ENCODE results near the gene EARS2. TPM values are rescaled to one million over a fixed set of nuclear protein-coding genes. Genes with fewer than 3 reads are reported as not detected.
"Not testable (repeated sequence)": the region's sequence is repeated elsewhere in the genome, so short reads cannot be mapped to it uniquely, and the experiment has no call there.

The EARS2 gene
- total RNA-seq, 1 donor from 2014 or later: 26.6 TPM

GRCh38 chr16:23496821-23497542 is 60.2 kb downstream of the EARS2 start:
- Mint-ChIP-seq H3K36me3 (ENCODE audit: low read depth) (peaks cover 37% of the 10 kb centered on the region), H3K27me3 (ENCODE audit: low read depth) (no peaks in the 10 kb centered on the region), H3K27ac (peak overlapping the region; percentile 10), H3K4me3 (ENCODE audit: low read depth) (no peak overlapping the region), H3K9me3 (no peaks in the 10 kb centered on the region), H3K4me1 (ENCODE audit: low read depth) (peaks cover 23% of the 10 kb centered on the region)
- no peak for DNase-seq (ENCODE audit: low spot score)
- intact Hi-C loops (cut with micrococcal nuclease): no loop called here

- H3K36me3 Mint-ChIP-seq (ENCODE audit: low read depth): peaks cover 44% of the 10 kb centered on the region
- DNase-seq (ENCODE audit: low spot score): no peak
- H3K4me1 Mint-ChIP-seq (ENCODE audit: low read depth): peaks cover 14% of the 10 kb centered on the region
- intact Hi-C loops (cut with micrococcal nuclease): no loop called here
- H3K9me3 Mint-ChIP-seq: no peaks in the 10 kb centered on the region
- H3K4me3 Mint-ChIP-seq (ENCODE audit: low read depth): no peak overlapping the region
- H3K27ac Mint-ChIP-seq: no peak overlapping the region
- no peaks in the 10 kb centered on the region for H3K27me3 Mint-ChIP-seq (ENCODE audit: low read depth)
These were observed 61.5 kb downstream of the EARS2 start for GRCh38 chr16:23495671-23496070.

- H3K9me3 Mint-ChIP-seq: no peaks in the 10 kb centered on the region
- H3K4me3 Mint-ChIP-seq (ENCODE audit: low read depth): no peak overlapping the region
- no peaks in the 10 kb centered on the region for H3K27me3 Mint-ChIP-seq (ENCODE audit: low read depth)
- no peak overlapping the region for H3K27ac Mint-ChIP-seq
- peaks cover 12% of the 10 kb centered on the region for H3K4me1 Mint-ChIP-seq (ENCODE audit: low read depth)
- peaks cover 52% of the 10 kb centered on the region for H3K36me3 Mint-ChIP-seq (ENCODE audit: low read depth)
- no peak for DNase-seq (ENCODE audit: low spot score)
- intact Hi-C loops (cut with micrococcal nuclease): no loop called here
These were observed 63.0 kb downstream of the EARS2 start for GRCh38 chr16:23494188-23494587.

- H3K9me3 Mint-ChIP-seq: no peaks in the 10 kb centered on the region
- intact Hi-C loops (cut with micrococcal nuclease): no loop called here
- no peak overlapping the region for H3K4me3 Mint-ChIP-seq (ENCODE audit: low read depth)
- no peak for DNase-seq (ENCODE audit: low spot score)
- H3K4me1 Mint-ChIP-seq (ENCODE audit: low read depth): no peaks in the 10 kb centered on the region
- H3K27me3 Mint-ChIP-seq (ENCODE audit: low read depth): no peaks in the 10 kb centered on the region
- H3K36me3 Mint-ChIP-seq (ENCODE audit: low read depth): peaks cover 66% of the 10 kb centered on the region
- no peak overlapping the region for H3K27ac Mint-ChIP-seq
These were observed 65.4 kb downstream of the EARS2 start for GRCh38 chr16:23491490-23492391.

GRCh38 chr16:23486480-23486879 is 70.7 kb downstream of the EARS2 start:
- Mint-ChIP-seq H3K4me3 (ENCODE audit: low read depth) (no peak overlapping the region), H3K4me1 (ENCODE audit: low read depth) (no peaks in the 10 kb centered on the region), H3K27me3 (ENCODE audit: low read depth) (no peaks in the 10 kb centered on the region), H3K27ac (no peak overlapping the region), H3K36me3 (ENCODE audit: low read depth) (peaks cover 80% of the 10 kb centered on the region), H3K9me3 (no peaks in the 10 kb centered on the region)
- intact Hi-C loops (cut with micrococcal nuclease): no loop called here
- DNase-seq (ENCODE audit: low spot score): no peak

- Mint-ChIP-seq H3K4me3 (ENCODE audit: low read depth) (no peak overlapping the region), H3K36me3 (ENCODE audit: low read depth) (peaks cover 81% of the 10 kb centered on the region), H3K9me3 (no peaks in the 10 kb centered on the region), H3K4me1 (ENCODE audit: low read depth) (no peaks in the 10 kb centered on the region), H3K27ac (no peak overlapping the region), H3K27me3 (ENCODE audit: low read depth) (no peaks in the 10 kb centered on the region)
- intact Hi-C loops (cut with micrococcal nuclease): no loop called here
- no peak for DNase-seq (ENCODE audit: low spot score)
These were observed 71.3 kb downstream of the EARS2 start for GRCh38 chr16:23485841-23486240.

GRCh38 chr16:23485257-23485614 is 71.9 kb downstream of the EARS2 start:
- H3K27ac Mint-ChIP-seq: no peak overlapping the region
- H3K4me3 Mint-ChIP-seq (ENCODE audit: low read depth): no peak overlapping the region
- no peaks in the 10 kb centered on the region for H3K9me3 Mint-ChIP-seq
- DNase-seq (ENCODE audit: low spot score): no peak
- H3K4me1 Mint-ChIP-seq (ENCODE audit: low read depth): no peaks in the 10 kb centered on the region
- intact Hi-C loops (cut with micrococcal nuclease): no loop called here
- H3K36me3 Mint-ChIP-seq (ENCODE audit: low read depth): peaks cover 83% of the 10 kb centered on the region
- H3K27me3 Mint-ChIP-seq (ENCODE audit: low read depth): no peaks in the 10 kb centered on the region

- peaks cover 83% of the 10 kb centered on the region for H3K36me3 Mint-ChIP-seq (ENCODE audit: low read depth)
These were observed 72.5 kb downstream of the EARS2 start for GRCh38 chr16:23484510-23485256.

GRCh38 chr16:23483492-23483891 is 73.7 kb downstream of the EARS2 start:
- intact Hi-C loops (cut with micrococcal nuclease); DNase-seq (ENCODE audit: low spot score): not testable (repeated sequence)
- peaks cover 87% of the 10 kb centered on the region for H3K36me3 Mint-ChIP-seq (ENCODE audit: low read depth)

More at GRCh38 chr16:23484510-23485256, 72.5 kb downstream of the EARS2 start:
- DNase-seq (ENCODE audit: low spot score): no peak
- Mint-ChIP-seq H3K27ac (no peak overlapping the region), H3K4me1 (ENCODE audit: low read depth) (no peaks in the 10 kb centered on the region), H3K9me3 (no peaks in the 10 kb centered on the region), H3K27me3 (ENCODE audit: low read depth) (no peaks in the 10 kb centered on the region), H3K4me3 (ENCODE audit: low read depth) (no peak overlapping the region)
- intact Hi-C loops (cut with micrococcal nuclease): no loop called here

GRCh38 chr16:23482778-23483177 is 74.4 kb downstream of the EARS2 start:
- no peaks in the 10 kb centered on the region for H3K27me3 Mint-ChIP-seq (ENCODE audit: low read depth)
- no peak for DNase-seq (ENCODE audit: low spot score)
- H3K27ac Mint-ChIP-seq: no peak overlapping the region
- no peaks in the 10 kb centered on the region for H3K4me1 Mint-ChIP-seq (ENCODE audit: low read depth)
- H3K4me3 Mint-ChIP-seq (ENCODE audit: low read depth): no peak overlapping the region
- H3K36me3 Mint-ChIP-seq (ENCODE audit: low read depth): peaks cover 85% of the 10 kb centered on the region
- no peaks in the 10 kb centered on the region for H3K9me3 Mint-ChIP-seq
- intact Hi-C loops (cut with micrococcal nuclease): no loop called here

More at GRCh38 chr16:23483492-23483891, 73.7 kb downstream of the EARS2 start:
- H3K27me3 Mint-ChIP-seq (ENCODE audit: low read depth); H3K9me3 Mint-ChIP-seq; H3K4me3 Mint-ChIP-seq (ENCODE audit: low read depth); H3K27ac Mint-ChIP-seq; H3K4me1 Mint-ChIP-seq (ENCODE audit: low read depth): not testable (repeated sequence)

GRCh38 chr16:23480257-23480656 is 76.9 kb downstream of the EARS2 start:
- intact Hi-C loops (cut with micrococcal nuclease): no loop called here
- Mint-ChIP-seq H3K27ac (no peak overlapping the region), H3K27me3 (ENCODE audit: low read depth) (no peaks in the 10 kb centered on the region), H3K36me3 (ENCODE audit: low read depth) (peaks cover 77% of the 10 kb centered on the region), H3K9me3 (no peaks in the 10 kb centered on the region), H3K4me1 (ENCODE audit: low read depth) (no peaks in the 10 kb centered on the region), H3K4me3 (ENCODE audit: low read depth) (no peak overlapping the region)
- DNase-seq (ENCODE audit: low spot score): no peak

GRCh38 chr16:23479138-23479537 is 78.0 kb downstream of the EARS2 start:
- Mint-ChIP-seq H3K27ac (no peak overlapping the region), H3K4me1 (ENCODE audit: low read depth) (no peaks in the 10 kb centered on the region), H3K36me3 (ENCODE audit: low read depth) (peaks cover 75% of the 10 kb centered on the region), H3K27me3 (ENCODE audit: low read depth) (no peaks in the 10 kb centered on the region), H3K4me3 (ENCODE audit: low read depth) (no peak overlapping the region), H3K9me3 (no peaks in the 10 kb centered on the region)
- intact Hi-C loops (cut with micrococcal nuclease): no loop called here
- DNase-seq (ENCODE audit: low spot score): no peak
